Measurements from ENCODE around the gene TSPAN16. TPM values are rescaled to one million over a fixed set of nuclear protein-coding genes. Genes with fewer than 3 reads are reported as not detected.
"Not testable (repeated sequence)": the region's sequence is repeated elsewhere in the genome, so short reads cannot be mapped to it uniquely, and the experiment has no call there.

Gene TSPAN16
- total RNA-seq, 2 donors from 2014 or later, result not detected

DNA sequence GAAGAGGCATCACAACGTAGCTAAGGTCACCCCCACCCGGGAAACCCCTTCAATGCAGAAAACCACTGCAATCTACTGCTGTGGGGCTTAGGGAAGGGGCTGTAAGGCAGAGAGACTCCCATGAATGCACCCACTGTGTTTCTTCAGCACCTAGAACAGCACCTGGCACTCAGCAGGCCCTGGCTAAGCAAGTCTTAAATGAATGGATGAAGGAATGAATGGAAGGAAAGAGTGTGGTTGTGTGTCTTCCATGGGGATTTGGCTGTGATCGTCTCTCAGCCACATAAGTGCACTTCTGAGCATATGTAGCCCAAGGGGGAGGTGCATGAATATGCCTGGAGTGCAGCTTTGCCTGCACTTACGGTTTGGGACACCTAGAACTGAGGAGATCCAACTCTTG lies 53.2 kb downstream of the TSPAN16 start:
- H3K4me1 ChIP-seq, result peaks cover 20% of the 10 kb centered on the region
- H3K9me3 ChIP-seq, result no peaks in the 10 kb centered on the region
- H3K27me3 ChIP-seq, result no peaks in the 10 kb centered on the region
- intact Hi-C loops (cut with DNase I), result no loop called here
- DNase-seq (no peak), ATAC-seq (no peak)
- TF ChIP-seq, protein P1, sequence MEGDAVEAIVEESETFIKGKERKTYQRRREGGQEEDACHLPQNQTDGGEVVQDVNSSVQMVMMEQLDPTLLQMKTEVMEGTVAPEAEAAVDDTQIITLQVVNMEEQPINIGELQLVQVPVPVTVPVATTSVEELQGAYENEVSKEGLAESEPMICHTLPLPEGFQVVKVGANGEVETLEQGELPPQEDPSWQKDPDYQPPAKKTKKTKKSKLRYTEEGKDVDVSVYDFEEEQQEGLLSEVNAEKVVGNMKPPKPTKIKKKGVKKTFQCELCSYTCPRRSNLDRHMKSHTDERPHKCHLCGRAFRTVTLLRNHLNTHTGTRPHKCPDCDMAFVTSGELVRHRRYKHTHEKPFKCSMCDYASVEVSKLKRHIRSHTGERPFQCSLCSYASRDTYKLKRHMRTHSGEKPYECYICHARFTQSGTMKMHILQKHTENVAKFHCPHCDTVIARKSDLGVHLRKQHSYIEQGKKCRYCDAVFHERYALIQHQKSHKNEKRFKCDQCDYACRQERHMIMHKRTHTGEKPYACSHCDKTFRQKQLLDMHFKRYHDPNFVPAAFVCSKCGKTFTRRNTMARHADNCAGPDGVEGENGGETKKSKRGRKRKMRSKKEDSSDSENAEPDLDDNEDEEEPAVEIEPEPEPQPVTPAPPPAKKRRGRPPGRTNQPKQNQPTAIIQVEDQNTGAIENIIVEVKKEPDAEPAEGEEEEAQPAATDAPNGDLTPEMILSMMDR (IDR thresholded peaks at IDR 0.05), result no peak
- TF ChIP-seq POLR2A (IDR thresholded peaks at IDR 0.05), result no peak
- H3K27ac ChIP-seq, result no peak overlapping the region
- WGBS, 2 donors, result 86 to 94% methylated on average over 4 of the region's 4 CpGs
- no peak overlapping the region for H3K4me3 ChIP-seq
- H3K36me3 ChIP-seq (replicated peaks in 1 of 2; ENCODE audit: insufficient read depth in 1 of 2, low read depth in 2 of 2), result no peaks in the 10 kb centered on the region

DNA sequence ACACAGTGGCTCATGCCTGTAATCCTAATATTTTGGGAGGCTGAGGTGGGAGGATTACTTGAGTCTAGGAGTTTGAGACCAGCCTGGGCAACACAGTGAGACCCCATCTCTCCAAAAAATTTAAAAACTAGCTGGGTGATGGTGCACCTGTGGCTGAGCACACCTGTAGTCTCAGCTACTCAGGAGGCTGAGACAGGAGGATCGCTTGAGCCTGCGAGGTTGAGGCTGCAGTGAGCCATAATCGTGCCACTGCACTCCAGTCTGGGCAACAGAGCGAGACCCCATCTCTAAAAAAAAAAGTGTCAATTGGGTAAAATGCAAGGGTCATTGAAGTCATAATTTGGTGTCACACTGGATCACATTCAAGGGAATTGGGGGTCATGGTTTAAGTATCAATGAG lies 58.1 kb downstream of the TSPAN16 start:
- DNase-seq; intact Hi-C loops (cut with DNase I); H3K4me3 ChIP-seq; H3K36me3 ChIP-seq (replicated peaks in 1 of 2; ENCODE audit: insufficient read depth in 1 of 2, low read depth in 2 of 2); H3K27me3 ChIP-seq; ATAC-seq; H3K27ac ChIP-seq; H3K9me3 ChIP-seq: not testable (repeated sequence)
- H3K4me1 ChIP-seq, result peaks cover 15% of the 10 kb centered on the region
- 85 to 99% methylated on average over 4 of the region's 4 CpGs for WGBS, 2 donors

DNA sequence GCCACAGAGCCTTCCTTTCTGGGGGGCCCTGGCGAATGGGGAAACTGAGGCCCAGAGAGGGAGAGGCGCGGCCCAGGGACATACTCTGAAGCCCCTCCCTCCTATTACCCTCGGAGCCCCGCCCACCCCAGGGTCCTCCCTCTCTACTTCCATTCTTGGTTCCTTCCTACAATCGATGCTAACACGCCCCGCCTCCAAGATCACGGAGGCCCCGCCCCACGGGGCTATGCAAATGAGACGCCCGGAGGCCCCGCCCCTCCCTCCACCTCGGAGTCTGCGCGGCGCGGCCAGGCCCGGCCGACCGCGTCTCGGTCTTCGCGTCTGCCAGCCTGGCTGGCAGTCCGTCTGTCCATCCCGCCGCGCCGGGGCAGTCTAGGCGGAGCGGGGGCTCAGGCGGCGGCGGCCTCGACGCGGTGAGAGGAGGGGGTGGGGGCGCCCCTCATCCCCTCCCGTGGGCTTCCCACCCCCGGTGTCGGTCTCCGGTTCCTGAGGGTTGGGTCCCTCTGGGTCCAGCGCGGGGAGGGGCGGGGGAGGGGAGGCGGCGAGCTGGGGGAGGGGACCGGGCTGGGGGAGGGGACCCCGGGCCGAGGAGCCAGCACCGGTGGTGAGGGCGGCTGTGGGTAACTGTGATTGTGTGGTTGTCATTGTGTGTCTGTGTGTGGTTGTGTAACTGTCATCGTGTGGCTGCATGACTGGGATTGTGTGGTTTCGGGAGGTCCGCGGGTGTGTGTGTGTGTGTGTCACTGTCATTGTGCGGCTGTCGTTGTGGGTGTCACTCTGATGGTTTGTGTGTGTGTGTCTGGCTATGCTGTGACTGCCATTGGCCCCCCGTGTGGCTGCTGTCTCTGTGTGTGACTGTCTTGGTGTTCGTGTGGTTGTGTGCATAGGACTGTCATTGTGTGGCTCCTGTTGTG lies 59.5 kb downstream of the TSPAN16 start, which contains the start of gene PLPPR2:
Gene PLPPR2, plus strand, starts transcription at position 273 of the 914 bp plus-strand sequence. CDS start 2,242 bp downstream, outside the sequence.
- Histone ChIP-seq H3K9me3 (no peaks in the 10 kb centered on the region), H3K4me1 (peaks cover 15% of the 10 kb centered on the region), H3K27ac (peak within 1 kb of the TSS in 2 of 4 donors; percentile 19 to 25), H3K27me3 (no peaks in the 10 kb centered on the region), H3K36me3 (replicated peaks in 1 of 2; ENCODE audit: insufficient read depth in 1 of 2, low read depth in 2 of 2) (no peaks in the 10 kb centered on the region), H3K4me3 (peak within 1 kb of the TSS; percentile 11 to 31)
- DNase-seq (peak; percentile 95 to 98 (median 96)), ATAC-seq (peak; percentile 94)
- TF ChIP-seq, protein P1 (IDR thresholded peaks at IDR 0.05), result no peak
- TF ChIP-seq POLR2A (IDR thresholded peaks at IDR 0.05), result peak; percentile 22 to 58 (median 50)
- intact Hi-C loops (cut with DNase I), result no loop called here
- WGBS, 2 donors, result 4 to 20% methylated on average over 3 to 47 of the region's 62 CpGs

DNA sequence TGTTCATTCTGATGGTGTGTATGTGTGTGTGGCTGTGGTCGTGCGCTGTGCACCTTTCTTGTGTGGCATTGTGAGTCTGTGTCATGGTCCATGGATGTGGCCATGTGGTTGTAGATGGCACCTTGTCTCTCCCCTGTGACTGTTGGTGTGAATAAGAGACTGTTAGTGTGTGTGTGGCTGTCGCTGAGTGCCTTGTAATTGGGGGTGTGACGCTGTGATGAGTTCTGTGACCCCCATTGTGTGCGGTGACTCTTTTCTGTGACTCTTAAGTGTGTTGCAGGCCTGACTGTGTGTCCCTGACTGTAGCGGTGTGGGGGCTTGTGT lies 60.1 kb downstream of the TSPAN16 start:
- no peak overlapping the region for H3K27ac ChIP-seq
- no peaks in the 10 kb centered on the region for H3K27me3 ChIP-seq
- H3K4me3 ChIP-seq, result no peak overlapping the region
- no peak for TF ChIP-seq POLR2A (IDR thresholded peaks at IDR 0.05)
- TF ChIP-seq, protein P1 (IDR thresholded peaks at IDR 0.05), result no peak
- no peaks in the 10 kb centered on the region for H3K9me3 ChIP-seq
- WGBS, 2 donors, result 78 to 80% methylated on average over 2 to 6 of the region's 6 CpGs
- intact Hi-C loops (cut with DNase I), result no loop called here
- peaks cover 18% of the 10 kb centered on the region for H3K4me1 ChIP-seq
- H3K36me3 ChIP-seq (replicated peaks in 1 of 2; ENCODE audit: insufficient read depth in 1 of 2, low read depth in 2 of 2), result no peaks in the 10 kb centered on the region
- no peak for ATAC-seq
- DNase-seq, result no peak

DNA sequence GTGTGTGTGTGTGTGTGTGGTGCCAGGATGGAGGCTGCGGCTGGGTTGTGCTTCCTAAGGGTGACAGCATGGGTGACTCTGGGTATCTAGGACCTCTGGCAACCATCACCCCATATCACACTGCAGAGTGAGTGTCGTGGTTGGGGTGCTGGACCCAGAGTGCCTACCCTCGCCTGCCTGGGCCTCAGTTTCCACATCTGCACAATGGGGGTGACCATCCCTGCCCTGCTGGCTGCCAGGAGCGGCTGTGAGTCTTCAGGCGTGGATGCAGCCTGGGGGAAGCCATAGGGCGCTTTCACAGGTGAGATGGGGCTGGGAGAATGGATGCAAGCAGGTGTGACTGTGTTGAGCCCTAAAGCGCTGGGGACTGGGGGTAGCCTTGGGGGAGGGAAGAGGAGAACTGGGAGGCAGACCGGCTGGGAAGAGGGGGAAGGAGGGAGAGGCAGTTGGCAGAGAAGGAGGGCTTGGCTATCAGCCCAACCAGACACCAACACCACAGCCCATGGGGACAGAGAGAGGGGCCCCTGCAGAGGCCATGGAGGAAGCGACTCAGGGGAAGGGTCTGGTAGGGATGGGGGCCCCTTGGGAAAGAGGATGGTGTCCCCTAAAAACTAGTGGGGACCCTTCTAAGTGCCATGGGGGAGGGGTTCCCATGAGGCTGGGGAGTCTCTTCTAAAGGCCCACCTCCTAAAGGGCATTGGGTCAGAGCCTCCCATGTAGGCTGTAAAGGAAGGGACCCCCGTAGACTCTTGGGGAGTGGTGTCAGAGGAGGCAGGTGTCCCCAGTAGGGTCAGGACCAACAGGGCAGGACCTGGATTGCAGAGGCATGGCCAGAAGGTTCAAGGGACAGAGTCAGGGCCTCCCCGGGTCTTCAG lies 61.0 kb downstream of the TSPAN16 start:
- no peaks in the 10 kb centered on the region for H3K9me3 ChIP-seq
- TF ChIP-seq, protein P1 (IDR thresholded peaks at IDR 0.05), result no peak
- DNase-seq, result no peak
- intact Hi-C loops (cut with DNase I), result no loop called here
- no peaks in the 10 kb centered on the region for H3K36me3 ChIP-seq (replicated peaks in 1 of 2; ENCODE audit: insufficient read depth in 1 of 2, low read depth in 2 of 2)
- no peak overlapping the region for H3K27ac ChIP-seq
- no peak overlapping the region for H3K4me3 ChIP-seq
- H3K27me3 ChIP-seq, result no peaks in the 10 kb centered on the region
- peaks cover 21% of the 10 kb centered on the region for H3K4me1 ChIP-seq
- no peak for ATAC-seq
- WGBS, 2 donors, result 81 to 83% methylated on average over 6 to 11 of the region's 11 CpGs
